MM.1S (cell line): Measurements from ENCODE around the gene RBM12.

Experiments
- EZH2 ChIP-seq: fragments of 300-600 bp; sonication (generic); optimal IDR thresholded peaks from 2 replicates; pipeline ENCODE3; 2017; ENCODE audit warnings: low read depth, mild to moderate bottlenecking, antibody characterized with exemption, low read length, mixed read lengths
- EZH2phosphoT487 ChIP-seq: fragments of 300-600 bp; sonication (generic); IDR thresholded peaks from 2 replicates; pipeline ENCODE4 v1.6.1; 2018; ENCODE audit warnings: antibody characterized with exemption, low read length
- TF ChIP-seq, protein P1 (sequence below): fragments of 300-600 bp; sonication (generic); IDR thresholded peaks from 2 replicates; pipeline ENCODE4 v1.5.1; 2016; ENCODE audit warnings: antibody characterized with exemption, low read length, mixed read lengths

DNA sequence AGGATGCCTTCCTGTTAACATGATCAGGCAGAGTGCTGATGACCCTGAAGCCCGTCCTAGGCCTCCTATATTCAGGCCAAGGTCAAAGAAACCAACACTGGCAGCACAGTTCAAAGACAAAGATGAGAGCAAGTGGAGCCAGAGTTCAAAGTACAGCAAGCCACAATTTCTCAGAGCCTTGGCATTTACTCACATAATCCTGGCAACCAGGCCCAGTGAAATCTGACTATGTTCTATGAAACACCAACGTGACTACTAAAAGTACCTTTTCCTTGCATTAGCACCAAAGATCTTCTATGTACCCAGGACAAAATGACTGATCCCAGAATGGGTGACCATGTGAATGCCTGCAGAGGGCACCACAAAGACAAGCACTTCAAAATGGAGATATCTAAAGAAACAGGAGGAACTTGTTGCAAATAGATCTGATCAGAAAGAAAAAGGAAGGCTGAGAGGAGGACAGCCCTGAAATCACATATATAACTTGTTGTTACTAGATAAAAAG is 30.6 kb upstream of the RBM12 start:
- TF ChIP-seq, protein P1, sequence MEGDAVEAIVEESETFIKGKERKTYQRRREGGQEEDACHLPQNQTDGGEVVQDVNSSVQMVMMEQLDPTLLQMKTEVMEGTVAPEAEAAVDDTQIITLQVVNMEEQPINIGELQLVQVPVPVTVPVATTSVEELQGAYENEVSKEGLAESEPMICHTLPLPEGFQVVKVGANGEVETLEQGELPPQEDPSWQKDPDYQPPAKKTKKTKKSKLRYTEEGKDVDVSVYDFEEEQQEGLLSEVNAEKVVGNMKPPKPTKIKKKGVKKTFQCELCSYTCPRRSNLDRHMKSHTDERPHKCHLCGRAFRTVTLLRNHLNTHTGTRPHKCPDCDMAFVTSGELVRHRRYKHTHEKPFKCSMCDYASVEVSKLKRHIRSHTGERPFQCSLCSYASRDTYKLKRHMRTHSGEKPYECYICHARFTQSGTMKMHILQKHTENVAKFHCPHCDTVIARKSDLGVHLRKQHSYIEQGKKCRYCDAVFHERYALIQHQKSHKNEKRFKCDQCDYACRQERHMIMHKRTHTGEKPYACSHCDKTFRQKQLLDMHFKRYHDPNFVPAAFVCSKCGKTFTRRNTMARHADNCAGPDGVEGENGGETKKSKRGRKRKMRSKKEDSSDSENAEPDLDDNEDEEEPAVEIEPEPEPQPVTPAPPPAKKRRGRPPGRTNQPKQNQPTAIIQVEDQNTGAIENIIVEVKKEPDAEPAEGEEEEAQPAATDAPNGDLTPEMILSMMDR, result no peak
- TF ChIP-seq EZH2, result no peak
- TF ChIP-seq EZH2phosphoT487, result no peak
